Gastrocnemius medialis (tissue), 4 donors: ENCODE measurements around the gene SORCS1. TPM values are rescaled to one million over a fixed set of nuclear protein-coding genes. Genes with fewer than 3 reads are reported as not detected.

Experiments used
- ATAC-seq, 2 donors: fragments of 150-250 bp; one replicate each; pipeline ENCODE4 v1.9.1; 2016
- DNase-seq, 2 donors: peaks; one replicate each; pipeline ENCODE4 v3.0.0-alpha.2; 2019
- H3K27ac ChIP-seq, 4 donors: fragments of 200-600 bp; sonication (generic); 1 replicate in 1 of 4; 2 replicates in 3 of 4; pipeline ENCODE4 v1.5.1; 2016 to 2018; ENCODE audit warnings: mild to moderate bottlenecking in 2 of 4, moderate library complexity in 1 of 4
- H3K27me3 ChIP-seq, 3 donors: fragments of 200-600 bp; sonication (generic) in 2 of 3; 1 replicate in 1 of 3; 2 replicates in 2 of 3; pipeline versions ENCODE4 v1.5.1 to v1.6.0; 2016 to 2019; ENCODE audit warnings: mild to moderate bottlenecking in 1 of 3, moderate library complexity in 1 of 3
- H3K36me3 ChIP-seq, 2 donors: fragments of 200-600 bp; sonication (generic) in 1 of 2; one replicate each; pipeline ENCODE4 v1.5.1; 2017 to 2018
- H3K4me1 ChIP-seq, 2 donors: fragments of 200-600 bp; sonication (generic) in 1 of 2; one replicate each; pipeline ENCODE4 v1.5.1; 2016 to 2017; ENCODE audit warnings: mild to moderate bottlenecking in 2 of 2
- H3K4me3 ChIP-seq, 4 donors: fragments of 200-600 bp; sonication (generic) in 3 of 4; 1 replicate in 1 of 4; 2 replicates in 3 of 4; pipeline ENCODE4 v1.5.1; 2016 to 2019; ENCODE audit warnings: mild to moderate bottlenecking in 2 of 4
- H3K9me3 ChIP-seq, 3 donors: fragments of 200-600 bp; sonication (generic) in 2 of 3; 1 replicate in 1 of 3; 2 replicates in 2 of 3; pipeline ENCODE4 v1.5.1; 2016 to 2019
- CTCF ChIP-seq, 5 experiments: fragments of 450-650 bp in 3 of 5; fragments of 200-600 bp in 2 of 5; sonication (generic) in 2 of 5; IDR thresholded peaks in 4 of 5; conservative IDR thresholded peaks in 1 of 5; 1 replicate in 4 of 5; 2 replicates in 1 of 5; pipeline ENCODE4 v1.5.1; 2016 to 2019; ENCODE audit warnings: antibody characterized with exemption in 5 of 5, mild to moderate bottlenecking in 3 of 5, moderate library complexity in 3 of 5
- POLR2A ChIP-seq, 2 donors: fragments of 450-650 bp; IDR thresholded peaks; one replicate each; pipeline ENCODE4 v1.6.1; 2017; ENCODE audit warnings: antibody characterized with exemption in 2 of 2, mild to moderate bottlenecking in 2 of 2, moderate library complexity in 2 of 2
- in situ Hi-C, 4 donors: fragments of 200-750 bp; cut with MboI; loops; one replicate each; pipeline versions ENCODE4 v1.15.0 to v1.8.0; 2017; ENCODE audit warnings: low sequenced_read_pairs in 4 of 4
- intact Hi-C: fragments of 100-400 bp; cut with DNase I; formaldehyde crosslinking; loops from one replicate; pipeline ENCODE4 v1.15.1; 2023; ENCODE audit warnings: low total_unique reads
- total RNA-seq, 4 donors: library from RNA; depleted of rRNA; stranded (reverse); fragments of >200 nt; gene quantifications; one replicate each; pipeline versions ENCODE4 v1.1.0 to v1.2.3, GENCODE V29; 2016

The SORCS1 gene
- total RNA-seq, 4 donors from 2014 or later, result 0.02 to 0.36 (median 0.24) TPM; not detected in 1

- ATAC-seq (no peak), DNase-seq (no peak)
- TF ChIP-seq CTCF (IDR thresholded peaks at IDR 0.05 in 4 of 5, conservative IDR thresholded peaks at IDR 0.05 in 1 of 5) (no peak), POLR2A (IDR thresholded peaks at IDR 0.05) (no peak)
- intact Hi-C loops (no loop called here), in situ Hi-C loops (no loop called here)
- H3K27me3 ChIP-seq, result peaks cover 8 to 29% (median 16%) of the 10 kb centered on the region in 3 donors
- no peaks in the 10 kb centered on the region for H3K36me3 ChIP-seq
- no peaks in the 10 kb centered on the region for H3K4me1 ChIP-seq
- no peaks in the 10 kb centered on the region for H3K9me3 ChIP-seq
- H3K4me3 ChIP-seq, result no peak overlapping the region
- H3K27ac ChIP-seq, result no peak overlapping the region
Measured at GRCh38 chr10:107163076-107163855, 1.2 kb downstream of the SORCS1 start.

- H3K4me1 ChIP-seq, result no peaks in the 10 kb centered on the region
- no peak overlapping the region for H3K4me3 ChIP-seq
- no peaks in the 10 kb centered on the region for H3K9me3 ChIP-seq
- no peaks in the 10 kb centered on the region for H3K36me3 ChIP-seq
- in situ Hi-C loops, result no loop called here
- ATAC-seq (no peak), DNase-seq (no peak)
- intact Hi-C loops, result no loop called here
- TF ChIP-seq CTCF (IDR thresholded peaks at IDR 0.05 in 4 of 5, conservative IDR thresholded peaks at IDR 0.05 in 1 of 5) (no peak), POLR2A (IDR thresholded peaks at IDR 0.05) (no peak)
- no peak overlapping the region for H3K27ac ChIP-seq
- peaks cover 8 to 24% (median 16%) of the 10 kb centered on the region in 3 donors for H3K27me3 ChIP-seq
Measured at GRCh38 chr10:107160866-107161265, 3.6 kb downstream of the SORCS1 start.

- in situ Hi-C loops (no loop called here), intact Hi-C loops (no loop called here)
- H3K27me3 ChIP-seq, result peaks cover 8 to 17% (median 10%) of the 10 kb centered on the region in 3 donors
- no peak overlapping the region for H3K27ac ChIP-seq
- ATAC-seq, result no peak
- no peak for DNase-seq
- TF ChIP-seq POLR2A (IDR thresholded peaks at IDR 0.05) (no peak), CTCF (IDR thresholded peaks at IDR 0.05 in 4 of 5, conservative IDR thresholded peaks at IDR 0.05 in 1 of 5) (no peak)
- no peaks in the 10 kb centered on the region for H3K9me3 ChIP-seq
- no peak overlapping the region for H3K4me3 ChIP-seq
- H3K4me1 ChIP-seq, result no peaks in the 10 kb centered on the region
- no peaks in the 10 kb centered on the region for H3K36me3 ChIP-seq
Measured at GRCh38 chr10:107159871-107160270, 4.6 kb downstream of the SORCS1 start.

GRCh38 chr10:107157071-107157470 is 7.4 kb downstream of the SORCS1 start:
- no peak overlapping the region for H3K27ac ChIP-seq
- H3K36me3 ChIP-seq, result no peaks in the 10 kb centered on the region
- H3K4me3 ChIP-seq, result no peak overlapping the region
- no peaks in the 10 kb centered on the region for H3K27me3 ChIP-seq
- TF ChIP-seq CTCF (IDR thresholded peaks at IDR 0.05 in 4 of 5, conservative IDR thresholded peaks at IDR 0.05 in 1 of 5) (no peak), POLR2A (IDR thresholded peaks at IDR 0.05) (no peak)
- no peaks in the 10 kb centered on the region for H3K9me3 ChIP-seq
- in situ Hi-C loops (no loop called here), intact Hi-C loops (no loop called here)
- DNase-seq (no peak), ATAC-seq (no peak)
- no peaks in the 10 kb centered on the region for H3K4me1 ChIP-seq
